WERI-Rb-1 (cell line): ENCODE data around the gene CNTNAP1.

Source experiments
- DNase-seq: peaks from one replicate; pipeline ENCODE4 v3.0.0-alpha.2; 2020
- H3K27ac ChIP-seq: fragments of 250-450 bp; sonication (Bioruptor Pico); 2 replicates; pipeline ENCODE4 v1.5.1; 2020; ENCODE audit warnings: mild to moderate bottlenecking, moderate library complexity
- H3K27me3 ChIP-seq: fragments of 250-450 bp; sonication (Bioruptor Pico); 2 replicates; pipeline ENCODE4 v1.5.1; 2021; ENCODE audit warnings: mild to moderate bottlenecking, low read depth, moderate library complexity; ENCODE audit not compliant: insufficient read depth, severe bottlenecking
- H3K36me3 ChIP-seq: fragments of 250-450 bp; sonication (Bioruptor Pico); 2 replicates; pipeline ENCODE4 v1.5.1; 2020; ENCODE audit warnings: mild to moderate bottlenecking, moderate library complexity
- H3K4me3 ChIP-seq: 2 replicates; pipeline ENCODE4 v1.5.1; 2011; ENCODE audit warnings: low read depth, mild to moderate bottlenecking, control low read depth, low read length
- H3K9me3 ChIP-seq: fragments of 250-450 bp; sonication (Bioruptor Pico); 2 replicates; pipeline ENCODE4 v1.5.1; 2021; ENCODE audit warnings: mild to moderate bottlenecking, moderate library complexity; ENCODE audit not compliant: severe bottlenecking
- TF ChIP-seq, protein P1 (sequence below): IDR thresholded peaks from 2 replicates; pipeline ENCODE4 v1.5.1; 2011; ENCODE audit warnings: low read depth, mild to moderate bottlenecking, control low read depth, inconsistent platforms, low read length

CNTNAP1 gene

DNA sequence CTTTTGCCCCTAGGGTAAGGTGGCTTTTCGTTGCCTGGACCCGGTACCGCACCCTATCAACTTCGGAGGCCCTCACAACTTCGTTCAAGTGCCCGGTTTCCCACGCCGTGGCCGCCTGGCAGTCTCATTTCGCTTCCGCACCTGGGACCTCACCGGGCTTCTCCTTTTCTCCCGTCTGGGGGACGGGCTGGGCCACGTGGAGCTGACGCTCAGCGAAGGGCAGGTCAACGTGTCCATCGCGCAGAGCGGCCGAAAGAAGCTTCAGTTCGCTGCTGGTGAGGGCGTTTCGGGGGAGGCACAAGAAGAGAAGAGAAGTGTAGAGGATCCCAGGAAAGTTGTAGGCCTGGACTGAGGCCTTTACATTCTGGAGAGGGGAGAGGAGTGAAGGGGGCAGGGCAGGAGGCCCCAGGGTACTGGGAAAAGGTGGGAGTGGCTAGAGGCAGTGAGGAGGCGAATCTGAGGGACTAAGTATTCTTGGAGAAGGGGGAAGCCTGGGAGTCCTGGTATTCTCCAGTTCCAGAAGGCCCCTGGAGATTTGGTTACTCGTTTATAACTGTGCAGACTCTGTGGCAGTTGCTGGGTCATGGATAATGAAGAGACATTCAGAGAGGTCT is 5.5 kb downstream of the CNTNAP1 start:
- Histone ChIP-seq H3K36me3 (peaks cover 62% of the 10 kb centered on the region), H3K9me3 (no peaks in the 10 kb centered on the region), H3K27ac (no peak overlapping the region), H3K27me3 (no peaks in the 10 kb centered on the region), H3K4me3 (no peak overlapping the region)
- TF ChIP-seq, protein P1, sequence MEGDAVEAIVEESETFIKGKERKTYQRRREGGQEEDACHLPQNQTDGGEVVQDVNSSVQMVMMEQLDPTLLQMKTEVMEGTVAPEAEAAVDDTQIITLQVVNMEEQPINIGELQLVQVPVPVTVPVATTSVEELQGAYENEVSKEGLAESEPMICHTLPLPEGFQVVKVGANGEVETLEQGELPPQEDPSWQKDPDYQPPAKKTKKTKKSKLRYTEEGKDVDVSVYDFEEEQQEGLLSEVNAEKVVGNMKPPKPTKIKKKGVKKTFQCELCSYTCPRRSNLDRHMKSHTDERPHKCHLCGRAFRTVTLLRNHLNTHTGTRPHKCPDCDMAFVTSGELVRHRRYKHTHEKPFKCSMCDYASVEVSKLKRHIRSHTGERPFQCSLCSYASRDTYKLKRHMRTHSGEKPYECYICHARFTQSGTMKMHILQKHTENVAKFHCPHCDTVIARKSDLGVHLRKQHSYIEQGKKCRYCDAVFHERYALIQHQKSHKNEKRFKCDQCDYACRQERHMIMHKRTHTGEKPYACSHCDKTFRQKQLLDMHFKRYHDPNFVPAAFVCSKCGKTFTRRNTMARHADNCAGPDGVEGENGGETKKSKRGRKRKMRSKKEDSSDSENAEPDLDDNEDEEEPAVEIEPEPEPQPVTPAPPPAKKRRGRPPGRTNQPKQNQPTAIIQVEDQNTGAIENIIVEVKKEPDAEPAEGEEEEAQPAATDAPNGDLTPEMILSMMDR: no peak
- DNase-seq: no peak

DNA sequence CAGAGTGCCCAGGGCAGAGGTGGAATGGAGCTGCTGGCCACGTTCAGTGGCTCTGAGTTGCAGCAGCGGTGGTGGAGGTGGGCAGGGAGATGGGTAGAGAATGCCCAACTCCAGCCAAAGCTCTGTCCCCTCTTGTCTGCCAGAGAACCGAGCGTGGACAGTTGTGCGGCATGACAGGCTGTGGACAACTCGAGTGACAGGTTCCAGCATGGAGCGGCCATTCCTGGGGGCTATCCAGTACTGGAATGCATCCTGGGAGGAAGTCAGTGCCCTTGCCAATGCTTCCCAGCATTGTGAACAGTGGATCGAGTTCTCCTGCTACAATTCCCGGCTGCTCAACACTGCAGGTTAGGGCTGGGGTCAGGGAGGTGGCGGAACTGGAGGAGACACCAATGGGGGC is 8.3 kb downstream of the CNTNAP1 start:
- H3K27ac ChIP-seq: no peak overlapping the region
- no peak overlapping the region for H3K4me3 ChIP-seq
- TF ChIP-seq, protein P1: no peak
- no peaks in the 10 kb centered on the region for H3K27me3 ChIP-seq
- DNase-seq: no peak
- H3K9me3 ChIP-seq: no peaks in the 10 kb centered on the region
- H3K36me3 ChIP-seq: peaks cover 75% of the 10 kb centered on the region

DNA sequence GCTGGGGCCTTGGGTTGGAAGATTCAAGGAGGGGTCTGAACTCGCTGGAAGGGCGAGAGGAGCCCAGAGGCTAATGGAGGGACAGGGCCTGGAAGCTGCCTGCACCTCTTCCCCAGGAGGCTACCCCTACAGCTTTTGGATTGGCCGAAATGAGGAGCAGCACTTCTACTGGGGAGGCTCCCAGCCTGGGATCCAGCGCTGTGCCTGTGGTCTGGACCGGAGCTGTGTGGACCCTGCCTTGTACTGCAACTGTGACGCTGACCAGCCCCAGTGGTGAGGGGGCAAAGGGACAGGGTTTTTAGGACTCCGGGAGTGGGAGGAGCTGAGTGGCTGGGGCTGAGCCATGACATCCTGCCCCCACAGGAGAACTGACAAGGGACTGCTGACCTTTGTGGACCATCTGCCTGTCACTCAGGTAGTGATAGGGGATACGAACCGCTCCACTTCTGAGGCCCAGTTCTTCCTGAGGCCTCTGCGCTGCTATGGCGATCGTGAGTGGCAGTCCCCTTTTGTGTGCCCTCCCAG is 8.8 kb downstream of the CNTNAP1 start:
- Histone ChIP-seq H3K27me3 (no peaks in the 10 kb centered on the region), H3K36me3 (peaks cover 75% of the 10 kb centered on the region), H3K4me3 (no peak overlapping the region), H3K27ac (no peak overlapping the region), H3K9me3 (no peaks in the 10 kb centered on the region)
- TF ChIP-seq, protein P1: no peak
- no peak for DNase-seq

DNA sequence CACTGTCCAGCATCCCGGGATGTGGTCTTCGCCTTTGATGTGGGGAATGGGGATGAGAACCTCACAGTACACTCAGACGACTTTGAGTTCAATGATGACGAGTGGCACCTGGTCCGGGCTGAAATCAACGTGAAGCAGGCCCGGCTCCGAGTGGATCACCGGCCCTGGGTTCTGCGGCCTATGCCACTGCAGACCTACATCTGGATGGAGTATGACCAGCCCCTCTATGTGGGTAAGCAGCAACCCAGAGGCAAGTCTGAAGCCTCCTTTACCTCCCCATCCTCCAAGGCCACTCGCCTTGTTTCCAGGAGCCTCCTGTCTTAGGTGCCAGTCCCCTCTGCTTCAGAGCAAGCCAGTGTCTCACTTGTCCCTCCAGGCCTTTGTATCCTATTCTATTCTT is 10.2 kb downstream of the CNTNAP1 start:
- no peaks in the 10 kb centered on the region for H3K9me3 ChIP-seq
- peaks cover 83% of the 10 kb centered on the region for H3K36me3 ChIP-seq
- TF ChIP-seq, protein P1: no peak
- DNase-seq: no peak
- H3K27me3 ChIP-seq: no peaks in the 10 kb centered on the region
- no peak overlapping the region for H3K4me3 ChIP-seq
- H3K27ac ChIP-seq: no peak overlapping the region

DNA sequence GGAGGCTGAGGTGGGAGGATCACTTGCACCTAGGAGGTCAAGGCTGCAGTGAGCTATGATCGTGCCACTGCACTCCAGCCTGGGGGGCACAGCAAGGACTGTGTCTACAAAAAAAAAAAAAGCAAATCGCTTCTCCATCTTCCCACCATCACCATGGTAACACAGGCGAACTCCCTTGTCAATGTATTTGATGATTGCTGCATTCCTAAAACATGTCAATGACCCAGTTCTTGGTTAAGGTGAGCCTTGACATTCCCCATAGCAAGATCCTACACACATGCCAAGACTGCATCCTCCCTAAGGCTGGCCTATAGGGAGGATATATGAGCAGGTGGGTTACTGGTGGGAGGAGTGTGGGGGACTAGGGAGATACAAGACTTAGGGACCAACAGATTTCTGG is 12.2 kb downstream of the CNTNAP1 start:
- Histone ChIP-seq H3K36me3 (peaks cover 73% of the 10 kb centered on the region), H3K4me3 (no peak overlapping the region), H3K27me3 (no peaks in the 10 kb centered on the region), H3K27ac (no peak overlapping the region), H3K9me3 (no peaks in the 10 kb centered on the region)
- no peak for DNase-seq
- TF ChIP-seq, protein P1: no peak

DNA sequence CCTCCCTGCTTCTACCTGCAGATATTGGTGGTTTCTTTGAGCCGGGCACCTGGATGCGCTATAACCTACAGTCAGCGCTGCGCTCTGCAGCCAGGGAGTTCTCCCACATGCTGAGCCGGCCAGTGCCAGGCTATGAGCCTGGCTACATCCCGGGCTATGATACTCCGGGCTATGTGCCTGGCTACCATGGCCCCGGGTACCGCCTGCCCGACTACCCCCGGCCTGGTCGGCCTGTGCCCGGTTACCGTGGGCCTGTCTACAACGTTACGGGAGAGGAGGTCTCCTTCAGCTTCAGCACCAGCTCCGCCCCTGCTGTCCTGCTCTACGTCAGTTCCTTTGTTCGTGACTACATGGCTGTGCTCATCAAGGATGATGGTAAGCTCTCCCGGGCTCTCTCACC is 13.2 kb downstream of the CNTNAP1 start:
- Histone ChIP-seq H3K9me3 (no peaks in the 10 kb centered on the region), H3K27me3 (no peaks in the 10 kb centered on the region), H3K4me3 (no peak overlapping the region), H3K27ac (no peak overlapping the region), H3K36me3 (peaks cover 71% of the 10 kb centered on the region)
- TF ChIP-seq, protein P1: no peak
- no peak for DNase-seq
